NCI-H2029 (cell line): ENCODE measurements around the gene DGLUCY.
"Not testable (repeated sequence)": the region's sequence is repeated elsewhere in the genome, so short reads cannot be mapped to it uniquely, and the experiment has no call there.

ENCODE experiments used
- DNase-seq: peaks from one replicate; lab custom pipeline; 2025; lab: John Stamatoyannopoulos, UW

Gene DGLUCY

DNA sequence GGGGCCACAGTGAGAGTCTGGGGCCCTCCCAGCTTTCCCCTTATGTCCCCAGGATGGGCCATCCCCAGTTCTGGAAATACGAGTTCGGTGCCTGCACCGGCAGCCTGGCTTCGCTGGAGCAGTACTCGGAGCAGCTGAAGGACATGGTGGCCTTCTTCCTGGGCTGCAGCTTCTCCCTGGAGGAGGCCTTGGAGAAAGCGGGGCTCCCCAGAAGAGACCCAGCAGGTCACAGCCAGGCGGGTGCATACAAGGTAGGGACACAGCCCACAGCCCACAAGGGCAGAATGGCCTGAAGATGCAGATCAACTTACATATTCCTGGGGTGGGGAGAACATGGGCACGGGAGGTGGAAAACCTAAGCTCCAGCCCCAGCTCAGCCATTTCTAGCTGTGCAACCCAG lies 56.1 kb downstream of the DGLUCY start:
- no peak for DNase-seq

DNA sequence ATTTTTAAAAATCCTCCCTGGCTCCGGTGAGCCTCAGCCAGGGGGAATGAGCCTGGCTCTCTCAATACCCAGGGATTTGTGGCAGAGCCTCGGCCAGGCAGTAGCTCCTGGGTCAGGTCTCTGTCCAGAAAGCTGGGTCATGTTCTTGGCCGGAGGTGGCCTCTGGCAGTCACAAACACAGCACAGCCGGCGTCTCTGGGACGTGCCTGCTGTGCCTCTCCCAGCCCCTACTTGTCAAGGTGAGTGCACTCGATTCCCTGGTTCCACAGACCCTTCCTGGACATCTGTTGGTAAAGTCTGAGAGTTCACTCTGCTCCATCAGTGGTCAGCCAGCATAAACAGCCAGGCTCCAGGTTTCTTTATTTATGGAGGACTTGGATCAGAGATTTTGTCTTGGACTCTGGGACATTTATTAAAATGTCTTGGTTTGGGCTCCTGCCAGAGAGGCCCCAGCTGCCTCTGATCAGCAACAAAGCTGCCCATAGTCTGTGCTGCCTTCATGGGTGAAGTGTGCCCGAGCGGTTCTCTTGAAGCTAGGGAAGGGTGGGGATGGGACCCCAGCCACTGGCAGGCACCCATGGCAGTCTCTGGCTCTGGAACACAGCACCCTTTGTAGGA lies 56.7 kb downstream of the DGLUCY start:
- no peak for DNase-seq

DNA sequence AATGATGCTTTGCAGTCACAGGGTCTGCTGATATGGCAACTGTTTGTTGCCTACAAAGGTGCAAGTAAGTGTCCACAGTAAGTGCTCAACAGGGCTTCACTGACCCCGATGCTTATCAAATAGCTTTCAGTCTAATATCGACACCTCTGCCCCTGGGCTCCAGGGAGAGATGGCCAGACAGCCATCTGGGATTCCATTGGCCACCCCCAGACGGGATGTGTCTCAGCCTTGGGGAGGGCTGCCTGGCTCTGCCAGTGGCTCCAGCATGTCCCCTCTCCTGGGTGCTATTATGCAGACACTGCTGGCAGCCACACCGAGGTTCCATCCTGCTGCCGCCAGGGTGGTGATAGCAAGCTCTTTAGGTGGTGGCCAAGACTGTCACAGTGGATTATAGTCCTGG lies 57.4 kb downstream of the DGLUCY start:
- DNase-seq: no peak

GRCh38 chr14:91173221-91173670 lies 59.4 kb downstream of the DGLUCY start:
- peak; percentile 5 for DNase-seq

- no peak for DNase-seq
These were observed 60.0 kb downstream of the DGLUCY start for GRCh38 chr14:91173904-91174303.

DNA sequence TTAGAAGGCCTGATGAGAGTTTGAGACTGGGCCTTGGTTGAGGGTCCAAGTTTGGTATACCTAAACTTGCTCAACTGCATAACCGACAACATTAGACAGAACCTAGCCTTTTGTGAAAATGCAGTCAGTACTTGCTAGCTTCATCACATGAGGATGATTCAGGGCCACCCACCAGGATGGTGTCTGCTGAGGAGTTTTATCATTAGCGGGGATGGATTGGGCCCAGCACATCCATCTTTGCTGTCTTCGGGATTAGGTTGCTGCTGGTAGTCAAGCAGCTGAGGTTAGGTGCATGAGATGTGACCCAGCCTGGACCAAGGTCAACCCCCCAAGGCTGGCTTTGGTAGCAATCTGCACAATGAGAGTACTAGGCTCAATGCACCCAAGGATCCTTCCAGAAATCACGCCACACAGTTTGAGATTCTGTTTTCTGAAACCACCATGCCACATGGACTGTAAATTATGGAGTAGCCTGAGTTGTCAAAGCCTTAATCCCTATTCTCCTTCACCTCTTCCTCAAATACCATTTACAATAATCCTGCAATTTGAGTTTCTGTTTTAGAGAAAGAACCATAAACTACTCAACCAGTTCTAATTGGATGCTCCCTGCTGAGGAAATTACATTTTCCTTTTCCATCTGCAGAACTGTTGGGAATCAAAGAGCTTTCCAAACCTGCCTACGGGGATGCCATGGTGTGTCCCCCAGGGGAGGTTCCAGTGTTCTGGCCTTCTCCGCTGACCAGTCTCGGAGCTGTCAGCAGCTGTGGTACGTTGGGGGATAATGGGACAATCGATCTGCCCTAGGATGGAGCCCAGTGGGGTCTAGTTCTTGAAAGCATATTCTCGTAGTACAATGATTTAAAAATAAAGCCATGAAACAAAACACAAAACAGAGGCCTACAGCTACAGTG lies 61.7 kb downstream of the DGLUCY start:
- no peak for DNase-seq

DNA sequence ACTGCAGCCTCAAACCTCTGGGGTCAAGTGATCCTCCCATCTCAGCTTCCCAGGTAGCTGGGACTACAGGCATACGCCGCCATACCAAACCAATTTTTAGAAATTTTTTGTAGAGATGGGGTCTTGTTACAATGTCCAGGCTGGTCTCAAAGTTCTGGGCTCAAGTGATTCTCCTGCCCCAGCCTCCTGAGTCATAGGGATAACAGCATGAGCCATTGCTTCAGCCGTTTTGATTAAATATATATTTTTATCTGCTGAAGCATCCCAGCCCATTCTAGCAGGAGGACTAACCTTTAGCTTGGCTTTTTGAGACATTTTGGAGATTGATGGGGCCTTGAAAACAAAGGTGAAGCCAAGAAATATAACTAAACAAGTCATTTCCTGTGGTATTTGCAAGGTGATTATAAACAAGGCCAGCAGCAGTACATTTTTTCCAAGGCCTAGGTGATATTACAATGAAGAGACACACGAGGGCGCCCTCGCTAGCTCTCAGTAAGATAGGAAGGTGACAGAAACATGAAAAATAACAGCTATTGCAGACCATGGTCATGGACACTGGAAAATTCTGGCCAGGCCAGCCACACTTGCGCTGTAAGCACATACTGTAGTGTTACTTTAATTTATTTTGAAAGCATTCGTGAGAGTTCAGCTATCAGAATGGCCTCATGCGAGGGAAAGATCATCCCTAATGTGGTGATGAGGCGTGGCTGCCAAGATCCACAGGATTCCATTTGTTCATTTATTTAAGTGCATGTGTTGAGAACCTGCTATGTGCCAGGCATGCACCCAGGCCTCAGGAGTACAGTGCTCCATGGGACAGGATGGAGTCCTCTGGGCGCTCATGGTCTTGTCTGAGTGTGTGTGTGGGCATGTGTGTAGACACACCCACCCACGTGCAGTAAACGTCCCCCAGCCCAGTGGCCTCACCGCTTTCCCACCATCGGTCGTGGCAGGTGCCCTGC lies 63.5 kb downstream of the DGLUCY start:
- DNase-seq: peak; percentile 18

- no peak for DNase-seq
These were observed 66.7 kb downstream of the DGLUCY start for GRCh38 chr14:91180611-91181010.

- not testable (repeated sequence) for DNase-seq
These were observed 68.9 kb downstream of the DGLUCY start for GRCh38 chr14:91182753-91183152.

DNA sequence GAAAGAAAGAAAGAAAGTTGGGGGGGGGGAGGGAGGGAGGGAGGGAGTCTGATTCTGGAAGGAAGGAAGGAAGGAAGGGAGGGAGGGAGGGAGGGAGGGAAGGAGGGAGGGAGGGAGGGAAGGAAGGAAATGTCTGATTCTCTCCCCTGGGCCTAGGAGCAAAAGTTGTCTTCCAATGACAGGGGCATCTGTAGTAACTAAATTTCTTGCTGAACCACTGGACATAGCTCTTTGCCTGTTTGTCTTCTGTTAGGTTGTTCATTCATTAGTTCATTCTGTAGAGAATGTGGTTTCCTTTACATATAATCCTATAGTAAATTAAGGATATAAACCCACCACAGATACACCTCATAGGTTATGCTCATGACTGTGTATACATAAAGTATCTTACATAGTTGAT lies 70.7 kb downstream of the DGLUCY start:
- DNase-seq: no peak

GRCh38 chr14:91185721-91186120 lies 71.8 kb downstream of the DGLUCY start:
- DNase-seq: no peak

DNA sequence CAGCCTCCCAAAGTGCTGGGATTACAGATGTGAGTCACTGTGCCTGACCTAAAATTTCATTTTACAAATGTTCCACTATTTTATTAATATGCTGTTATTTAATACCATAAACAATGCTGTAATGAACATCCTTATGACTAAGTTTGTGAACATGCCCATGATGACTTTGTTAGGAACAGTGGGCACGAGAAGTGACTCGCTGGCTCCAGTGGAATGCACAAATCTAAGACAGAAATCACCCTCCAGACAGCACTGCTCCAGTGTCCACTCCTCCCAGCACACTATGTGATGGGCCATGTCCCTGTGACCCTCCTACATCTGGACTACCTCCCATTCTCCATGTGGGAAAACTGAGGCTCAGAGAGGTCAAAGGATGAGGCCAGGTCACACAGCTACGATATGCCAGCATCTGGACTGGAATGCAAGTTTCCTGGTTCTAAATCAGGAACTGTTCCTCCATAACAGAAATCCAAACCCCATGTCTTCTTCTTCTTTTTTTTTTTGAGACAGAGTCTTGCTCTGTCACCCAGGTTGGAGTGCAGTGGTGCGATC lies 72.7 kb downstream of the DGLUCY start:
- no peak for DNase-seq

DNA sequence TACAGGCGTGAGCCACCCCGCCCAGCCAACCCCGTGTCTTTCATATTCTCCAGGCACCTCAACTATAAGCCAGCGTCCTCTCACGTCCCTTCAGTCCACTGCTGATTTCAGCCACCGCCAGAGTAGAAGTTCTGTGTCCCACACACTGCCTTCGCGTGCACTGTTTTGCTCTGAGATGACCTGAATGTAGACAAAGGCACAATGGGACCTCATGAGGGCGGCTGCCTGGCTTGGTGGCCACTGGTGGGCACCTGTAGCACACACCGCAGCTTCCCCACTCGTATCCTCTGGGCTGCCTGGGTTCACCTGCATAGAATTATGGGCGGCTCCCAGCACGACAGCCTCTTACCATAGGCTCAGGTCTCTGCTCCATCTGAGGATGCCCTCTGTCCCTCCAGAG lies 73.4 kb downstream of the DGLUCY start:
- no peak for DNase-seq

GRCh38 chr14:91190853-91191252 lies 77.0 kb downstream of the DGLUCY start:
- no peak for DNase-seq

DNA sequence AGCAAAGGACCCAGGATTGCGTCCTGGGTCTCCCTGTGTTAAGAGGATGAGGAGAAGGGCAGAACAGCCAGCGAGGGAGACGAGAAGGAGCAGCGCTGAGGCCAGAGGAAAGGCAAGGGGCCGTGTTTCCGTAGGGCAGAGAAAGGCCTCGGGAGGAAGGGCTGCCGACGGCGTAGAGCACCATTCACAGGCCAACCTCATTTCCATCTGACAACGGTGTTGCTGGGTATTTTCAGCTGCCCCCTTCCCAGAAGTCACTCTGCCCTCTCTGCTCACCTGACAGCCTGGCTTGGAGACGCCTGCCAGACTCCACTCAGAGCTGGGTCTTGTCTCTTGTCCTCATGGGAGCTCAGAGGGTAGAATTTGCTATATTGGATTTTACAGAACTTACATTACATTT lies 79.2 kb downstream of the DGLUCY start:
- no peak for DNase-seq

GRCh38 chr14:91195881-91196280 lies 82.0 kb downstream of the DGLUCY start:
- no peak for DNase-seq

DNA sequence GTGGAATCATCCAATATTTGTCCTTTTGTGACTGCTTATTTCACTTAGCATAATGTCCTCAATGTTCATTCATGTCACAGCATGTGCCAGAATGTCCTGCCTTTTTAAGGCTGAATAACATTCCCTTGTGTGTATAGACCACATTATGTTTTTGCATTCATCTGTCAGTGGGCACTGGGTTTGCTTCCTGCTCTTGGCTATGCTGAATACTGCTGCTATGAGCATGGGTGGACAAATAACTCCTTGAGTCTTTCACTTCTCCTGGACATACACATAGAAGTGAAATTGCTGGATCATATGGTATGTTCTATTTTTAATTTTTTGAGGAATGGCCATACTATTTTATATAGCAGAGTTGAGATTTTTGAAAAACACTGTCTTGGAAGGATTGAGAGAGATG lies 83.8 kb downstream of the DGLUCY start:
- no peak for DNase-seq

DNA sequence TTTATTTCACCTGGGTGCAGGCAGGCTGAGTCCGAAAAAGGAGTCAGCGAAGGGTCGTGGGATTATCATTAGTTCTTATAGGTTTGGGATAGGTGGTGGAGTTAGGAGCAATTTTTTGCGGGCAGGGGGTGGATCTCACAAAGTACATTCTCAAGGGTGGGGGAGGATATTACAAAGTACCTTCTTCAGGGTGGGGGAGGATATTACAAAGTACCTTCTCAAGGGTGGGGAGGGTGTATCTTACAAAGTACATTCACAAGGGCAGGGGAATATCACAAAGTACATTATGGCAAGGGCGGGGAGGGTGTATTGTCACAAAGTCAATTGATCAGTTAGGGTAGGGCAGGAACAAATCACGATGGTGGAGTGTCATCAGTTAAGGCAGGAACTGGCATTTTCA lies 86.9 kb downstream of the DGLUCY start:
- DNase-seq: not testable (repeated sequence)

- DNase-seq: no peak
These were observed 88.5 kb downstream of the DGLUCY start for GRCh38 chr14:91202234-91202974.

DNA sequence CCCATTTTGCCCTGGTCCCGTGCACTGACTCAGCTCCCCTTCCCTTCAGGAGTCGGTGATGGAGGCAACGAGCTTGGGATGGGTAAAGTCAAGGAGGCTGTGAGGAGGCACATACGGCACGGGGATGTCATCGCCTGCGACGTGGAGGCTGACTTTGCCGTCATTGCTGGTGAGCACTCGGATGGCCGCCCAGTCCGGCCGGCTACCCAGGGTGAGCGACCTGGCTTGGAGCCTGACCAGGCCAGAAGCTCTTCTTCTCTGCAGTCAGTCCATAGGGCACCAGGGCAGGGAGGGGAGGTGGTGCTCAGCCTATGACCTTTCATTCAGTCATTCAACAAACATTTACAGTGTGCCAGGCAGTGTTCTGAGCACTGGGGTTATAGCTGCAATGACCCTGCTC lies 90.8 kb downstream of the DGLUCY start:
- no peak for DNase-seq

GRCh38 chr14:91205459-91205858 lies 91.6 kb downstream of the DGLUCY start:
- DNase-seq: no peak
